Effector memory CD4-positive, alpha-beta T cell (primary cell): ENCODE measurements around the gene RBMS1.

Experiments used
- DNase-seq, 3 donors: peaks; one replicate each; pipeline ENCODE4 v3.0.0-alpha.2; 2020
- H3K27ac ChIP-seq: 2 replicates; pipeline ENCODE4 v1.7.0; 2013; ENCODE audit warnings: mild to moderate bottlenecking, low read length, moderate library complexity; ENCODE audit not compliant: insufficient read depth, poor library complexity, severe bottlenecking
- H3K27me3 ChIP-seq: replicated peaks from 2 replicates; pipeline ENCODE4 v1.7.0; 2013; ENCODE audit warnings: mild to moderate bottlenecking, low read length; ENCODE audit not compliant: insufficient read depth, control insufficient read depth, poor library complexity, severe bottlenecking
- H3K36me3 ChIP-seq: 2 replicates; pipeline ENCODE4 v1.7.0; 2013; ENCODE audit warnings: mild to moderate bottlenecking, low read length, moderate library complexity; ENCODE audit not compliant: control insufficient read depth, insufficient read depth
- H3K4me1 ChIP-seq: 2 replicates; pipeline ENCODE4 v1.7.0; 2013; ENCODE audit warnings: low read length, mild to moderate bottlenecking; ENCODE audit not compliant: control insufficient read depth, insufficient read depth, poor library complexity, severe bottlenecking
- H3K4me3 ChIP-seq: 2 replicates; pipeline ENCODE4 v1.7.0; 2013; ENCODE audit warnings: low read length, low read depth, mild to moderate bottlenecking; ENCODE audit not compliant: insufficient read depth, poor library complexity, severe bottlenecking
- H3K9me3 ChIP-seq: 2 replicates; pipeline ENCODE4 v1.7.0; 2013; ENCODE audit warnings: mild to moderate bottlenecking, low read length, moderate library complexity; ENCODE audit not compliant: control insufficient read depth

The RBMS1 gene

DNA sequence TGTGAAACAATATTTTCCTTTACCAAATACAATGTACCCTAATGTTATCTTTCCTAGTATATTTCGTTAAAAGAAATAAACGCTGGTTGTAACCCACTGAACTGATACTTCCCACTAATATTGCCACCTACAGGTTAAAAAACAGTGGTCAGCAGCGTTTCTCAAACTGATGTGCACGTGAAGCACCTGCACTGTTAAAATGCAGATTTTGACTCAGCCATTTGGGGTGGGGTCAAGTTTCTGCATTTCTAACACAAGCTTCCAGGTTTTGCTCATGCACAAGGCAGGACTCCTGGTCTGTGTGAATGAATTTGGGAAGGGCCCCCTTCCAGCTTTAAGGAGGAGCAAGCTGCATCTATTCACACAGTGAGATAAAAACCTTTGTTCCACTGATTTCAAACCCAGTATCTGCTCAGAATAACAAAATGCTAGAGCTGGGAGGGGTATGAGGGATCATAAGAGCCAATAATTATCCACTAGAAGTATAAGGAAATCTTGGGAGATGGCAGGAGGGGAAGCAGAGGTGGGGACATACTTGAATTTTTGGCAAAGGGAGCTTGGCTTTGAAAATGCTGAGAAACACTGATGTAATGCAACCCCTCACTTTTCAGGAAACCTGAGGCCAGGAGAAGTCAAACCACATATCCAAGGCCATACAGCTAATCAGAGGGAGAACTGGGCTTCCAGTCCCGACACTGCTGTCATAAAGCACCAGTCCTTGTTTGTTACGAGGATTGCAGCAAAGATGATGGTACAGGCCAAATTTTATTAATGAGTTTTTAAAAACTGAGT, 116.2 kb downstream of the RBMS1 start:
- Histone ChIP-seq H3K4me3 (no peak overlapping the region), H3K27ac (no peak overlapping the region), H3K9me3 (no peaks in the 10 kb centered on the region), H3K27me3 (no peaks in the 10 kb centered on the region), H3K4me1 (peaks cover 30% of the 10 kb centered on the region), H3K36me3 (no peaks in the 10 kb centered on the region)
- no peak for DNase-seq

DNA sequence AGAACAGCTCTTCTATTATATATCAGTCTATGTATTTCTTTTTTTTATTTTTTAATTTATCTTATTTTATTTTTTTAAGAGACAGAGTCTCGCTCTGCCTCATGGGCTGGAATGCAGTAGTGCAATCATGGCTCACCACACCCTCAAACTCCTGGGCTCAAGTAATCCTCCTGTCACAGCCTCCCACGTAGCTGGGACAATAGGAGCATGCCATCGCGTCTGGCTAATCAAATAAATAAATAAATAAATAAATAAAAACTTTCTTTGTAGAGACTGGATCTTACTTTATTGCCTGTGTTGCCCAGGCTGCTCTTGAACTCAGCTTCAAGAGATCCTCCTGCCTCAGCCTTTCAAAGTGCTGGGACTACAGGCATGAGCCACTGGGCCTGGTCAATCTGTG, 117.0 kb downstream of the RBMS1 start:
- H3K9me3 ChIP-seq: no peaks in the 10 kb centered on the region
- DNase-seq: no peak
- no peaks in the 10 kb centered on the region for H3K27me3 ChIP-seq
- H3K27ac ChIP-seq: no peak overlapping the region
- H3K4me1 ChIP-seq: peaks cover 35% of the 10 kb centered on the region
- H3K36me3 ChIP-seq: no peaks in the 10 kb centered on the region
- no peak overlapping the region for H3K4me3 ChIP-seq

DNA sequence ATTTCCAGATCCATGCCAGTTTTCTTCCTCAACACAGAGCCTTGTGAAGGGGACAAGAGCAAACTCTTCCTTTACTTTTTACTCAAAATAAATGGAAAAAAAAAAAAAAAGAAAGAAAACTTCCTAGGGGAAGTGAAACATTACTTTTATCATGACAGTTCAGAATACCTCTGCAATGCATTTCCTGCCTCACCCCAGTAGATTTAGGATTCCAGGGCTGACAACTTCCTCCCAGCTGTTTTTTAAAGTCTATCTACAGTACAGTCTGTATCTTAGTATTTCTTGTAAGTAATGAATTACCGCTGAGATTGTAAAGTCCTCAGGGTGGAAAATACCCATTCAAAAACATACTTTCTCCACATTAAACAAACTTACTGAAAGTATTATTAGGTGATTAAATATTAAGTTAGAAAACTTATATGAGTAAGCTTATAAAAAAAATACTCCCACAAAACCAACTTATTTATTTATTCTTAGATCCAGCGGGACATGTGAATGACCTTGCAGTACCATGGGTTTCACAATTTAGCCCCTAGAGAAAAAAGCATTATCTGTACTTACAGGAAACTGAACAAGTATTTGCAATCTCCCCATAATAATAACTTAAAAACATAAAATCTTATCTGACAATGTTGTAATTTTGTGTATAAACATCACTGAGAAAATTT, 117.7 kb downstream of the RBMS1 start:
- H3K27me3 ChIP-seq: no peaks in the 10 kb centered on the region
- no peak overlapping the region for H3K27ac ChIP-seq
- no peak for DNase-seq

DNA sequence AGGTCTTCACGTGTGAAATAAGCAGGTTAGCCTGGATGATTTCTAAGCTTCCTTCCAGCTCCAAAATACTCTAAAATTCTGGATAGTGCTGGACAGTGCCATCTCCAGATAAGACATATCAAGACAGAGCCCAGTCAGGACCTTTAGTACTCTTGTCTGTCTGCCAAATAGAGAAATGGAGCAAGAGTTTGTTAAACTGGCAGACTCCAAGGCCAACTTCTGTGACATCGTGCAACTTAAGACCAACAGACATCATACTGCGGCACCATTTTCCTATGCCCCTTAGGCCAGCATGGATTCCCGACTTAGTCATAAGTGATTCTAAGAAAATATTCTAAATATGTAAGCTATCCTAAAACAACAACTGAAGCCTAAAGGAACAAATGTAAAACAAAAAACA, 118.6 kb downstream of the RBMS1 start:
- Histone ChIP-seq H3K4me3 (no peak overlapping the region), H3K27ac (no peak overlapping the region), H3K9me3 (no peaks in the 10 kb centered on the region), H3K27me3 (no peaks in the 10 kb centered on the region), H3K4me1 (peaks cover 35% of the 10 kb centered on the region), H3K36me3 (no peaks in the 10 kb centered on the region)
- DNase-seq: no peak

More for the DNA sequence above, 117.7 kb downstream of the RBMS1 start:
- no peaks in the 10 kb centered on the region for H3K36me3 ChIP-seq
- H3K4me3 ChIP-seq: no peak overlapping the region
- no peaks in the 10 kb centered on the region for H3K9me3 ChIP-seq
- H3K4me1 ChIP-seq: peaks cover 35% of the 10 kb centered on the region

DNA sequence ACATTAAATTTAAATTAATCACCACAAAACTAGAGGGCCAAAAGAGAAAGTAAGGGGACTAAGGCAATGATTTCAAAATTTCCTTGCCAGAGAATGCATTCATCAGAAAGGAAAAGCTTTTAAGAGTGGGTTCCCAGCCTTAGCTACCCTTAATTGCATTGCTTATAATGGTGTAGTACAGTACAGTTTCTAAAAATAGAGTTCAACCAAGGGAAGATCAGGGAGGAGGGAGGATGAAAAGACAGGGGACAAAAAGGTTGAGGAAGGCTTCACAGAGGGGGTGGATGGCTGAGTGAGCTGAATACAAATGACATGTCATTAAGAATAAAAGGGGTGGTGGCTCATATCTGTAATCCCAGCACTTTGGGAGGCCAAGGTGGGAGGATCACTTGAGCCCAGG, 119.9 kb downstream of the RBMS1 start:
- H3K36me3 ChIP-seq: no peaks in the 10 kb centered on the region
- no peaks in the 10 kb centered on the region for H3K27me3 ChIP-seq
- no peaks in the 10 kb centered on the region for H3K9me3 ChIP-seq
- no peak overlapping the region for H3K27ac ChIP-seq
- no peak overlapping the region for H3K4me3 ChIP-seq
- H3K4me1 ChIP-seq: peaks cover 35% of the 10 kb centered on the region
- no peak for DNase-seq

DNA sequence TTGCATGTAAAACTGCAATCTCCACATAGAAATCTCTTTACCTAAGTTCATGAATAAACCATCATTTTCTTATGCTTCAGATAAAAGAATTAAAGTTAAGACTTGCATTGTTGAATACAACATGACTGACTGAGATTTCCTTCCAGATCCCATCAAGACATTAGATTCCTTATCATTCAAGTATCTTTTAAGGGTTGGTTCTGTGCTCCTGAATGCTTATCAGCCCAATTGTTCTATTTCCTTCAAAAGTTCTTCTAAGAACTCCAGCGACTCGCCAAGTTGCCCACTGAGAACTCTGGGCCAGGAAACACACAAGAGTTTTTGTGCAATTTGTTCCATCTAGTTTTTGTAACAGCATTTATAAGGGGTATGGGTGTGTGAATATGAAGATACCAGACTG, 120.3 kb downstream of the RBMS1 start:
- Histone ChIP-seq H3K4me1 (peaks cover 31% of the 10 kb centered on the region), H3K36me3 (no peaks in the 10 kb centered on the region), H3K9me3 (no peaks in the 10 kb centered on the region), H3K27ac (no peak overlapping the region), H3K4me3 (no peak overlapping the region), H3K27me3 (no peaks in the 10 kb centered on the region)
- no peak for DNase-seq

DNA sequence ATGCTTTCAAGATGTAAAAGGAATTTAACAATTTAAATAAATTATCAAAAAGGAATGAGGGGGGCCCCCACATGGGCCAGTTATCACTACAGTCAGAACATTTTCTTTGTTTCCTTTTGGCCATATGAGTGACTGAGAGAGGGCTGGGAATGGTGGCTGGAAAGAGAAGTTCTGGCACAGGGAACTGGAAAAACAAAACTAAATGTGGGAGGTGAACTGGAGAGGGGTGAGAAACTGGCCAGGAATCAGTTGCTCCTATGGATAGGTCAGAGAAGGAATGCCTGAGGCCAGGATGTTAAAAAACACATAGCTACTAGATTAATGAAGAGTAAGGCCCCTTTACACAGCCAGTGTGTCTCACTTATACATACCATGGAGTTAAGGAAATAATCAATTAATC, 121.0 kb downstream of the RBMS1 start:
- Histone ChIP-seq H3K27me3 (no peaks in the 10 kb centered on the region), H3K9me3 (no peaks in the 10 kb centered on the region), H3K4me1 (peaks cover 28% of the 10 kb centered on the region), H3K4me3 (no peak overlapping the region), H3K36me3 (no peaks in the 10 kb centered on the region), H3K27ac (no peak overlapping the region)
- DNase-seq: no peak

DNA sequence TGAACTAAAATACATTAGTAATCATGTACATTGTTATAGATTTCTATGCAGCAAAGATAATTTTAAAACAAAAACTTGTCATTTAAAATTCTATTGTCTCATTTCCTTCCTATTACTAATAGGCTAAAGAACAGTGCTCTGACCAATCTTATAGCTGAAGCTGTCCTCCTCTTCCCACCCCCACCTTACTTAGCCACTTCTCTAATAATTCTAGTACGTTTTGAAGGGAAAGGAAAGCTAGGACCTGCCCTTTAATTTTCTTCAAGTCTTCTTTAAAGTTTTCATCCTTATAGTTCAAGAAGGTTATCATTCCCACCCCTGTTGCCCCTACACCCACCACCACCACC, 121.6 kb downstream of the RBMS1 start:
- no peaks in the 10 kb centered on the region for H3K9me3 ChIP-seq
- no peak overlapping the region for H3K4me3 ChIP-seq
- H3K4me1 ChIP-seq: peaks cover 23% of the 10 kb centered on the region
- no peak overlapping the region for H3K27ac ChIP-seq
- H3K27me3 ChIP-seq: no peaks in the 10 kb centered on the region
- no peak for DNase-seq
- H3K36me3 ChIP-seq: no peaks in the 10 kb centered on the region

DNA sequence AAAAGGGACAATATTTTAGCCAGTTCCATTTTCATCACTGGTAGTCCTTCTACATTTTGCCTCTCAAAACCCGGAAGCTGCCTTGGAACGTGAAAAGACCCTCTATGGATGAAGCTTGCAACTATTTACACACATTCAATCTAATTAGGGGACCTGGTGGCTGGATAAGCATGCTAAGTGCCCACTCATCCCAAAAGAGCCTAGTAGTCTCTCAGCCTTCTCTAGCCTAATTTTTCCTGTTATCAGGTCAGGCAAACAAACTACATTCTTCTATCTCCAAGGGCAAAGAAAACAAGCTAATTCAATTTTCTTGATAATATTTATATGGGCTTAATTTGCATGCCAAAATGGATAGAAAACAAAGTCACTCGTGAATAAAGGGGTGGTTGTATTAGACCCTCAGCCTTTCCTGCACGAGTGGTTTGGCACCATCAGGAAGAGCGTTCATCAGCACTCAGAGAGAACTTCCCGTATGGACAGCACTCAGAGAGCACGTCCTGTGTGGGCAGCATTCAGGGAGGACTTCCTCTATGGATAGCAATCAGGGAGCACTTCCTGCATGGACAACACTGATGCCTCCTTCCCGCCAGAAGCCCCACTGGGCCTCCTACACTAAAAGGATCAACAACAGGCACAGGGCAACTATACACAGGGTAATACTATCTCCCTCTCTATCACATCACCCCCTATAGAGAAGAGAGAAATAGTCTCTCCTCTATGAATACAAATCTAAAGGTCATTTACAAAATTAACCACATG, 122.2 kb downstream of the RBMS1 start:
- Histone ChIP-seq H3K36me3 (peaks cover 4% of the 10 kb centered on the region), H3K4me3 (no peak overlapping the region), H3K27ac (no peak overlapping the region), H3K4me1 (peaks cover 23% of the 10 kb centered on the region), H3K27me3 (no peaks in the 10 kb centered on the region), H3K9me3 (no peaks in the 10 kb centered on the region)
- no peak for DNase-seq
